D721Med (cell line): ENCODE results near the gene CEMIP.

Experiments
- DNase-seq: peaks from one replicate; pipeline ENCODE4 v3.0.0; 2011; ENCODE audit warnings: low spot score; ENCODE audit not compliant: insufficient read length
- FAIRE-seq: peaks from 2 replicates; lab custom pipeline; 2011; peaks lifted over from hg19 to GRCh38; lab: Jason Lieb, UNC
- TF ChIP-seq, protein P1 (sequence below): IDR thresholded peaks from 2 replicates; pipeline ENCODE4 v1.5.1; 2012; ENCODE audit warnings: mild to moderate bottlenecking, control low read depth; ENCODE audit not compliant: insufficient read depth; ENCODE audit errors: missing control alignments

CEMIP gene, protein sequence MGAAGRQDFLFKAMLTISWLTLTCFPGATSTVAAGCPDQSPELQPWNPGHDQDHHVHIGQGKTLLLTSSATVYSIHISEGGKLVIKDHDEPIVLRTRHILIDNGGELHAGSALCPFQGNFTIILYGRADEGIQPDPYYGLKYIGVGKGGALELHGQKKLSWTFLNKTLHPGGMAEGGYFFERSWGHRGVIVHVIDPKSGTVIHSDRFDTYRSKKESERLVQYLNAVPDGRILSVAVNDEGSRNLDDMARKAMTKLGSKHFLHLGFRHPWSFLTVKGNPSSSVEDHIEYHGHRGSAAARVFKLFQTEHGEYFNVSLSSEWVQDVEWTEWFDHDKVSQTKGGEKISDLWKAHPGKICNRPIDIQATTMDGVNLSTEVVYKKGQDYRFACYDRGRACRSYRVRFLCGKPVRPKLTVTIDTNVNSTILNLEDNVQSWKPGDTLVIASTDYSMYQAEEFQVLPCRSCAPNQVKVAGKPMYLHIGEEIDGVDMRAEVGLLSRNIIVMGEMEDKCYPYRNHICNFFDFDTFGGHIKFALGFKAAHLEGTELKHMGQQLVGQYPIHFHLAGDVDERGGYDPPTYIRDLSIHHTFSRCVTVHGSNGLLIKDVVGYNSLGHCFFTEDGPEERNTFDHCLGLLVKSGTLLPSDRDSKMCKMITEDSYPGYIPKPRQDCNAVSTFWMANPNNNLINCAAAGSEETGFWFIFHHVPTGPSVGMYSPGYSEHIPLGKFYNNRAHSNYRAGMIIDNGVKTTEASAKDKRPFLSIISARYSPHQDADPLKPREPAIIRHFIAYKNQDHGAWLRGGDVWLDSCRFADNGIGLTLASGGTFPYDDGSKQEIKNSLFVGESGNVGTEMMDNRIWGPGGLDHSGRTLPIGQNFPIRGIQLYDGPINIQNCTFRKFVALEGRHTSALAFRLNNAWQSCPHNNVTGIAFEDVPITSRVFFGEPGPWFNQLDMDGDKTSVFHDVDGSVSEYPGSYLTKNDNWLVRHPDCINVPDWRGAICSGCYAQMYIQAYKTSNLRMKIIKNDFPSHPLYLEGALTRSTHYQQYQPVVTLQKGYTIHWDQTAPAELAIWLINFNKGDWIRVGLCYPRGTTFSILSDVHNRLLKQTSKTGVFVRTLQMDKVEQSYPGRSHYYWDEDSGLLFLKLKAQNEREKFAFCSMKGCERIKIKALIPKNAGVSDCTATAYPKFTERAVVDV (N-terminal part only)

DNA sequence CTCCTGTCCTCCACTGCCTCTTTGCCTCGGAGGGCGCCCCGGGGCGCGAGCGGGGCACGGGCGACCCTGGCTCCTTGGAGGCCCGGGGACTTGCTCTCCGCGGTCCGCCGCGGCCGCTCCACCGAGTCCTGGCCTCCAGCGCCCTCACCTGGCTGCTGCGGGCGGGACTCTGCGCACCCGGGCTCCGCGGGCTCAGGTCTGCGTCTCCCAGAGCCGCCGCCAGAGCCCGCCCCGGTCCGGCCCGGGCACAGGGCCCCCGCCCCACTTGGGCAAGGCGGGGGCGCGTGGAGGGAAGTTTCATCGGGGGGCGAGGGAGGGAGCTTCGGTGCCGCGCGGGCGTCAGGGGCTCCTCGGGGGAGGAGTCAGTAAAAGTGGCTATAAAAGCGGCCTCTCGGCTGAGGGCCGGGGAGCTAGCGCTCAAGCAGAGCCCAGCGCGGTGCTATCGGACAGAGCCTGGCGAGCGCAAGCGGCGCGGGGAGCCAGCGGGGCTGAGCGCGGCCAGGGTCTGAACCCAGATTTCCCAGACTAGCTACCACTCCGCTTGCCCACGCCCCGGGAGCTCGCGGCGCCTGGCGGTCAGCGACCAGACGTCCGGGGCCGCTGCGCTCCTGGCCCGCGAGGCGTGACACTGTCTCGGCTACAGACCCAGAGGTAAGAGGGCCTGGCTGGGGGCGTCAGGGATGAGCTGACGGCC is at the start of gene CEMIP:
Gene CEMIP, plus strand, starts transcription at position 407 of the 694 bp plus-strand sequence. CDS start 94,510 bp downstream, outside the sequence.
- FAIRE-seq (no peak), DNase-seq (peak; percentile 75)
- TF ChIP-seq, protein P1, sequence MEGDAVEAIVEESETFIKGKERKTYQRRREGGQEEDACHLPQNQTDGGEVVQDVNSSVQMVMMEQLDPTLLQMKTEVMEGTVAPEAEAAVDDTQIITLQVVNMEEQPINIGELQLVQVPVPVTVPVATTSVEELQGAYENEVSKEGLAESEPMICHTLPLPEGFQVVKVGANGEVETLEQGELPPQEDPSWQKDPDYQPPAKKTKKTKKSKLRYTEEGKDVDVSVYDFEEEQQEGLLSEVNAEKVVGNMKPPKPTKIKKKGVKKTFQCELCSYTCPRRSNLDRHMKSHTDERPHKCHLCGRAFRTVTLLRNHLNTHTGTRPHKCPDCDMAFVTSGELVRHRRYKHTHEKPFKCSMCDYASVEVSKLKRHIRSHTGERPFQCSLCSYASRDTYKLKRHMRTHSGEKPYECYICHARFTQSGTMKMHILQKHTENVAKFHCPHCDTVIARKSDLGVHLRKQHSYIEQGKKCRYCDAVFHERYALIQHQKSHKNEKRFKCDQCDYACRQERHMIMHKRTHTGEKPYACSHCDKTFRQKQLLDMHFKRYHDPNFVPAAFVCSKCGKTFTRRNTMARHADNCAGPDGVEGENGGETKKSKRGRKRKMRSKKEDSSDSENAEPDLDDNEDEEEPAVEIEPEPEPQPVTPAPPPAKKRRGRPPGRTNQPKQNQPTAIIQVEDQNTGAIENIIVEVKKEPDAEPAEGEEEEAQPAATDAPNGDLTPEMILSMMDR, result peak; percentile 65

DNA sequence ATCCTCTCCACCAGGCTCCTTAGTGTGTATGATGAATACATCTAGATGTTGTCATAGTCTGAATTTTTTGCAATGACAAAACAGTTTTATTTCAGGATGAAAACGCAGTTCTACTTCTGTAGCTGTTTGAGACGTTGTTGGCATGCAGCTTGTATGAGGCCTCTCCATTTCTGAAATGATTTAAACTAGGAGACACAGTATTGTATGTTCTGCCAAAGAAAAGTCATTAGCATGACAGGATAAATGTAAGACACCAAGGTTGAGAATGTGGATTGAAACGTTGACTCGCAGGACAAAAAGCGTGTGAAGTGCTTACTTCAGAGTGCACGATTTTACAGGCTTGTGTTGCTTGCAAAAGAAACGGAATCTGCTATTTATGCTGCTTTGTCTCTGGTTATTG is 48.8 kb upstream of the CEMIP start:
- TF ChIP-seq, protein P1, result no peak
- no peak for FAIRE-seq
- no peak for DNase-seq

DNA sequence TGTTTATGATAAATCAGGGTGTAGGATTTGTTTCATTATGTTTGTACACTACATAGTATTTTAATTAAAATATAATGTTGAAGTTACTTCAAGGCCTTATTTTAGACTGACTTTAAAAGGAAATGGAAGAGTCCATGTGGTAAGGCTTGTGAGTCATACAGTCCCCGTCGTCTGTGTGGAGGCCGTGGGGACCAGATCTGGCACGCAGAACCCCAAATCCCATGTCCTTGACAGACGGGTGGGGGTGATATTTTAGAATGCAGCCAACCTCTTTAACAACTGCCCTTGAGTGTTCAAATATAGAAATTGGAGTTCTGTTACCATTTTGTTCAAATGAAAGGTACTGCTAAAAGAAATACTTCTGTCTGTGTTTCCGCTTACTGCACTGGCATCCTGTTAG is 48.2 kb upstream of the CEMIP start:
- DNase-seq (no peak), FAIRE-seq (no peak)
- TF ChIP-seq, protein P1, result no peak

DNA sequence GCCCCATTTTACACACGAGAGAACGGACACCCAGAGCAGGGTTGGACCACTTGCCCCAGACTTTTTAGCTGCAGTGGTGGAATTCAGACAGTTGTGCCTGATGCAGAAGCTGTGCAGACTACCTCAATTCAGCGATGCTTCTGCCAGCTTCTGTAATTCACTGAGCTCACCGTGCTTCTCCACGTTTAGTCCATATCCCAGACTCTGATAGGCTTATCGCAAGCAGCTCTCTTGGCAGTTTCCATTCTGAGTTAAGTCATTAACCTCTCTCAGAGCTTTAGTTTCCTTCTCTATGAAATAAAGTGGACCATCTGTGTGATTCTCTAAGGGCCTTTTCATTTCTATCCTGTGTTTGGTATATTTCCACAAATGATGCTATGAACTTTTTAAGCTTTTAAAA is 47.0 kb upstream of the CEMIP start:
- FAIRE-seq, result no peak
- TF ChIP-seq, protein P1, result no peak
- DNase-seq, result no peak

DNA sequence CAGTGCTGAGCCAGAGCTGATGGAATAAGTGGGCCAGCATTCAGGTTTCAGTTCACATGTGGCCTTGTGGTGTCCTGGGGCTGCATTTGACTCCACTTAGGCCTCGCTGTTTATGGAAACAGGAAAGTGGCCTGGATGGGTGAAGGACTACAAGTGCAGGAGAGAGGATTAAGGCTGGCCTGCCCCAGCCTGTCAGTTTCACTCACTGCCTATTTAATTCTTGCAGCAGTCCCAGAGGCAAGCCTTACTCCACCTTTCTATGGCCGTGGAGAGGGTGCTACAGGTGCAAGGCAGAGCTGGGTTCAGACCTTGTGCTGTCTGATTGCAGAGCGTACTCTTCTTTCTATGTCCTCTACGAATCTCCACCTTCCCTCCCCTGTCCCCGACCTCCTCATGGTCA is 46.4 kb upstream of the CEMIP start:
- FAIRE-seq (no peak), DNase-seq (no peak)
- TF ChIP-seq, protein P1, result no peak

DNA sequence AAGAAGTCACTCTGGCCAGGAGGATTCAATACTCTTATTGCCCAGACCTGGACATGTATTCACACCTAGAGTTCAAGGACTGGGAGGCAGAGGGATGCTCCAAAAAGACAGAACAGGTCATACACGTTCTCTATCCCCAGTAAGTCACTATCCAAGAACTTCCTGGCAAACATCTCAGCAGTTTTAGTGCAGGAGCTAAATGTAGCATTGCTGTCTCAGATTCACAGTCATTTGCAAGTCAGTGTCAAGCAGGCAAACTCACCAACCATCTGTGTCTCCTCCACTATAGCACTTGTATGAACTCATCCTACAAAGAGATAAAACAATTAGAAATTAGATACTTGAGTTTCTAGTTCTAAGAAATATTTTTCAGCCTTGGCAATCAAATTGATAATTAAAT is 45.7 kb upstream of the CEMIP start:
- no peak for FAIRE-seq
- TF ChIP-seq, protein P1, result no peak
- no peak for DNase-seq
